Middle frontal gyrus (tissue), 1 donor: Measurements from ENCODE around the gene SLC24A3.
A peak's percentile ranks its signal among the peaks of the same experiment; 100 is the strongest.
"Not testable (repeated sequence)": the region's sequence is repeated elsewhere in the genome, so short reads cannot be mapped to it uniquely, and the experiment has no call there.

ENCODE experiments used
- DNase-seq: peaks from one replicate; pipeline ENCODE4 v3.0.0-alpha.2; 2015; ENCODE audit warnings: low spot score; ENCODE audit errors: extremely low spot score

SLC24A3 gene

DNA sequence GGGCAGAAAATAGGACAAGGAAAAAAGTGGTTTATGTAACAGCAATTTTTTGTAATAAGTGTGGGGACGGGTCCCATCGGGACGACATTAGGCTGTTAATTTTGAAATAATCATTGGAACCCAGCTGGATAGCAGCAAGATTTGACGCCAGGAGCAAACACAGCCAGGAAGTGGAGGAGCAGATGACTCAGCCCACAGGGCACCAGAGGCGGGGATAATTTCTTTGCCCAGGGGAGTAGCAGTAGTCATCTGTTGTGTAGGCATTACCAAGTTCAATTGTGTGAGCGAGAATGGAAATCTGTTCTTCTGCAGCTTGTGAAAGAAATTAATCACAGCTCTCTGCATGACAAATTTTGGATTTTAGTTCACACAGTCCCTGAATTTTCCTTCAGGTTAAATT, 523.0 kb downstream of the SLC24A3 start:
- DNase-seq, result peak; percentile 17

DNA sequence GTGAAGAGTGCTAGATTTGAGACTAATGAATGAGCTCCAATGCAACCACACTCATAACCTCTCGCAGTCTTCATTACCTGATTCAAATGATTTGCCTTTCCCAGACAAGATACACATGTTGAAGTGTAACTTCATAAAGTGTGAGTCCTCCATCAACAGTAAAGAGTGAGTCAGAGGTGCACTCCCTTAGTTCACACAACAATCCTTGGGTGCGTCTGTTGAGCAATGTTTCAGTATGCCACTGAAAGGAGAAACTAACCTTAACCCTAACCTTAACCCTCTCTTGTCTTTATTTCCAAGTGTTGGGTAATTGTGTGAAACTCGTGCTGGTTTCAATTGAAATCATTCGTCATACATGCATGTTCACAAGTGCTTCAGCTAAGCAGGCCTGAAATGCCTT, 524.6 kb downstream of the SLC24A3 start:
- DNase-seq, result no peak

DNA sequence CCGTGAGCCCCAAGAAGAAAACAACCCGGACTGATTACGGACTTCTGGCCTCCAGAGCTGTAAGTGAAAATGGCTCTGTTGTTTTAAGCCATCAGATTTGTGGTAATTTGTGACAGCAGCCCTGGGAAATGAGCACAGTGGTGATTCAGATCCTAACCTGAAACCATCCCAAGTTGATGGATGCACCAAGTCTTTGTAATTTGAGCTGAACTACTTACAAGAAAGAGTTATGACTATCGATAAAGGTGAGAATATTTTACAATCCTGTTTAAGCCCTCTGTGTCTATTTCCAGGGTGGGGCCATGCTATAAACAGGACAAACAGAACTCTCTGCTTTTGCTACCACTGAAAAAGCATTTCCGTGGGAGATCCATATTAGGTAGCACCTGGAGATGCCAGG, 526.5 kb downstream of the SLC24A3 start:
- no peak for DNase-seq

- no peak for DNase-seq
Measured at GRCh38 chr20:19739351-19739750, 526.9 kb downstream of the SLC24A3 start.

DNA sequence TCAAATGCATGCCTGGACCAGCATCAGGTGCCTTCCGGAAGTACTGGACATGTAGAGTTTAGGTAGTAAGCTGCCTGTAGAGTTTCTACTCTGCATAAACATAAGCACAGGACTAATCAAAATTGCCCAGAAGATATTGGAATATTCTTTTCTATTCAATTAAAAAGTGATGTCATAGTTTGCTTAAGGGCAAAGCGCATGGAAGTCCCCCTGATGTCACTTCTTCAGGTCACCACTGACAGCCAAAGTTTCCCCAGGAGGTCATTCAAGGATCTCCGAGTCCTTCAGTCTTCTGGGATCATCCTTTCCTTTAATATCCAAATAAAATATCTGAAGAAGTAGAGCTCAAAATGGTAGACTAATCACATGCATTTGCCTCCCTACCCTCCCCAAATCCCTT, 528.1 kb downstream of the SLC24A3 start:
- no peak for DNase-seq

DNA sequence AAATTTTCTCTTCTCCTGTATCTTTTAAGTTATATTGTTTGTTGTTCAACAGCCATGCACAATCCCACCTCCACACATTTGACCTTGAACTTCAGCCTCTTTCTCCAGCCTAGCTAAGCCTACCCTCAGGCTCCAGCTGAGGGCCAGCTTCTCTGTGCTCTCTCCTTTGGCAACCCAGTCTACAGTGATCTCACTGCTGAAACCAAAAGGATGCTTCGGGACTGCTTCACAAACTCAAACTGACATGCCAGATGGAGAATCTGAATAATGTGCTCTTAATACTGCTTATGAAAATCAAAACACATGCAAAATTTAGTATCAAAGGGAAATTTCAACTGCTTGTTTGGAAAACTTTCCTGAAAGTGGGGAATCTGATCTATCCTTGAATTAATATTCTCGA, 529.5 kb downstream of the SLC24A3 start:
- DNase-seq, result no peak

GRCh38 chr20:19742974-19743639, 530.7 kb downstream of the SLC24A3 start:
- DNase-seq, result no peak

DNA sequence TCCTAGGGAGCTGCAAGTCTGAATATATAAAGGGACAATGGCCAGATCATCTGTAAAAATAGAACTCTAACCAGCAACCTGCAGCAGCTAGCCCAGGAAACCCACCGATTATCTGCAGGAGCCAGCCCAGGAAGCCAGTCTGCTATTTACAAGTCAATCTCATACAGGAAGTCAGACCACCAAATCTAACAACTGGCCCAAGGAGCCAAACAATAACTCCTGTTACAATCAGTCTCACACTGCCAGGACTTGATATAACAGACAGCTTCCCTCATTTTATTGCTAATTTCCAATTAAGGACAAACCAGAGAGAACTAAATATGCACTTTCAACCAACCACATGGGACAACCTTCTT, 531.2 kb downstream of the SLC24A3 start:
- no peak for DNase-seq

- DNase-seq, result no peak
Measured at GRCh38 chr20:19745106-19745505, 532.7 kb downstream of the SLC24A3 start.

- no peak for DNase-seq
Measured at GRCh38 chr20:19745584-19745983, 533.1 kb downstream of the SLC24A3 start.

- DNase-seq, result no peak
Measured at GRCh38 chr20:19746396-19746795, 534.0 kb downstream of the SLC24A3 start.

- no peak for DNase-seq
Measured at GRCh38 chr20:19747903-19748302, 535.5 kb downstream of the SLC24A3 start.

- DNase-seq, result no peak
Measured at GRCh38 chr20:19748681-19749080, 536.2 kb downstream of the SLC24A3 start.

- no peak for DNase-seq
Measured at GRCh38 chr20:19749618-19750071, 537.2 kb downstream of the SLC24A3 start.

GRCh38 chr20:19750101-19750606, 537.7 kb downstream of the SLC24A3 start:
- DNase-seq, result no peak

GRCh38 chr20:19750907-19751636, 538.6 kb downstream of the SLC24A3 start:
- no peak for DNase-seq

GRCh38 chr20:19754201-19754600, 541.8 kb downstream of the SLC24A3 start:
- not testable (repeated sequence) for DNase-seq

DNA sequence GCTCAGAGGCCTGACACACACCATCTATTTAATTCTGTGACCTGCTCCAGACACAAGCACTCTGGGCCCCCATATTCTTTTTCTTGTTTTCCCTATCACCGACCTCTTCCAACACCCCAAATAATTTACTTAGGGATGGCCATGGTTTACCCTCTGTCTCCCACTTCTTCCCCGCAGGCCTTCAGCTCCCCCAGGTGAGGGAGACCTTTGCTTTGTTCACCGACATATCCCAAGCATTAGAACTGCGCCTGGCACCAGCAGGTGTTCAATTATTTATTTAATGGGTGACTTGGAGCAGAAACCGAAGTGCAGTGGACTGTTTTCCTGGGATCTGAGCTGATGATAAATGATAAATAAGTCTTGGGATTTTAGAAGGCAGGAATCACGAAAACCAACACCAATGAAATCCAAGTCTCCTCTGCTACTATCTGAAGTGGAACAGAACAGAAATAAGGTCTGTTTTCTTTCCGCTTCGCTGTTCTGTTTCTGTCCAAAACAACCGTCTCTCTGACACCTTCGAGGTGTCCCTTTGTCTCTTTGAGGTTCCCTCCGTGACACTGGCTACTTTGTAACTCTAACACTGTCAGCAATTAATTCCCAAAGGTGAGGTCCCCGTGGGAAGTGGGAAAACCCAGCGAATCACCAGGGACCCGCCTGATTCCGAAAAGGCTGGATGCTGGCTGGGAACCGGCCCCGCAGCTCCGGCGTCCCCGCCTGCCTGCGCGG, 544.5 kb downstream of the SLC24A3 start:
- DNase-seq, result no peak

DNA sequence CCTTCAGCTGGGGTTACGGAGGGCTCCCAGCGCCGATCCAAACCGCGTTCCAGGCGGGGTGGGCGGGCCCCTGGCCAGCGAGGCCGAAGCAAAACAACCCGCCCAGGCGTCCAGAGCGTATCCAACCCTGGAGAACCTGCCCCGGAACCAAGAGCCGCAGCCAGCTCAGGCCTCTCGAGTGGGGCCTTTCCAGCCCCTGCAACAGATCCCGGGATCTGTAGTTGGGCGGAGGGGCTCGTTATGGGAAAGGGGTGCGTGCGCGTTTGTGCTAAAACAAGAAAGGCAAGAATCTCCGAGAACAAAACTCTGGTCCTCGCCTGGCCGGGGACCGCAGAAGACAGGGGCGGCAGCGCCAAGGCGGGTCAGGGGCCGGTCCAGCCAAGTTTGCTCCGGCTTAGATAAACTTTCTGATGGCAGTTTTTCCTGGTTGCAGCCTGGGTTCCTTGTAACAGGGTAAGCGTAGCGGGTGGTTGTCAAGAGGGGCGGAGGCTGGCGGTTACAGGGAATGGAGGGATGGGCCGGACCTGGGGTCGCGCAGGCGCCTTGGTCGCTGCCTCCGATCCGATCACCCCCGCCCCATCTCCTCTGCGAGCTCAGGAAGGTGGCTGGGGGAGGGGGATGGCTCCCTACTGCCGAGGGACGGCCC, 545.2 kb downstream of the SLC24A3 start:
- DNase-seq, result no peak

DNA sequence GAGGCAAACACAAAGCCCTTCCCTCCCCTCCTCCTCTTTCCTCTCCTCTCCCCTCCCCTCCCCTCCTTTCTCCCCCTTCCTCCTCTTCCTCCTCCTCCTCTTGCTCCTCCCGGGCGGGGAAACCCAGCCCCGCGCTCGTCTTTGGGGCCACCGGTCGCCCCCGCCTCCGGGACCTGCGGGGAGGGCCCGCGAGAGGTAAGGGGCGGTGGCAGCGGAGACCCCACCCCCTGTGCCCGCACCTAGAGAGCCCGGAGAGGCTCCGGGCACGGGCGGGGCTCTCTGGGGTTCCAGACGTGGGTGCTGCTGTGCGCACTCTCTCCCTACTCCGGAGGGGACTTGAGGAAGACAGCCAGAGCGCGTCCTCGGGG, 545.7 kb downstream of the SLC24A3 start, which contains the start of gene RIN2:
RIN2 (plus strand) TSS at position 126 of the 368 bp plus-strand sequence. CDS start 131,344 bp downstream, outside the sequence.
- no peak for DNase-seq

DNA sequence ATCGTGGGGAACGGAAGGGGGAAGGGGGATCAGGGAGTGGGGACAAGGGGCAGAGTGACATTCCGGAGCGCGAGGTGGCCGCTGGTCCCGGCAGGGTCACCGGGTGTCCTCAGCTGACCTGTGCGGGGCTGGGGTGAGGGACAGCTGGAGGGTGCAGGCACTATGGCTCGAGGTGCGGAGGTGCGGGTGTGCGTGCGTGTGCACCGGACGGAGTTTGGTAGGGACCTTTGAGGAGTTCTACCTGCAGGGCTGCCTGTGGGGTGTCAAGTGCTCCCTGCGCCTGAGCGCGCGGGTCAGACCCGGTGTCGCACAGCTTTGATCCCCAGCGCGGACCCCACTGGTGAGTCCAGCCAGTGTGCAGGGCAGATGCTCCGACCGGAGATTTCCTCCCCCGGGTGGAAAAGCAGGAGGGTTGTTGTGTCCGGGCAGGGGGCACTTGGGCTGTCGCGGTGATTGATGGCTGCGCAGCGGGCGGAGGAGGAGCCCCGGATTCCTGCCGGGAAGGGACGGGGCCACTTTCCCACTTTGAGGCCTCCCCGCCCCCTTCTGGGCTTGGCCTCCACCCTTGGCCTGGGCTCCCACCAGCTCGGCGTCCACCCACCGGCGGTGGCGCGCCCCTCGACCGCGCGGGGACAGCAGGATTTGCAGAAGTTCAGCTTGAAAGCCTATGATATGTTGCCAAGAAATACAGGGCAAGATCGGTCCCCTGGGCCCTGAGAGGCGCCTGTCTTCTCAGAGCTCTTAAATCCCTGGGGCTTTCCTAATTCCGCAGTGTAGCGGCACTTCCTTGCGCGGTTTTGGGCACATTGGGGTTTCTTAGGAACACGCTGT, 546.3 kb downstream of the SLC24A3 start:
- no peak for DNase-seq
